Activated CD8-positive, alpha-beta memory T cell treated with anti-CD3 and anti-CD28 coated beads, Interleukin-2, amount 10 ng/mL, durations not matched to agents 7 days and 5 days (primary cell): Measurements from ENCODE around the gene CHCHD10. TPM values are rescaled to one million over a fixed set of nuclear protein-coding genes. Genes with fewer than 3 reads are reported as not detected.
"Not testable (repeated sequence)": the region's sequence is repeated elsewhere in the genome, so short reads cannot be mapped to it uniquely, and the experiment has no call there.

ENCODE experiments used
- ATAC-seq: fragments of 150-1000 bp; cut with Tn5 transposase; one replicate; pipeline ENCODE4 v1.10.0; 2021; ENCODE audit warnings: moderate library complexity
- CTCF ChIA-PET: fragments of 350-600 bp; sonication (Branson Sonifier 250); formaldehyde crosslinking; loops from one replicate; lab custom pipeline; 2021; ENCODE audit warnings: antibody characterized with exemption; lab: Charles Lee
- DNase-seq: peaks from one replicate; pipeline ENCODE4 v3.0.0-alpha.2; 2020
- H3K27ac Mint-ChIP-seq: one replicate; pipeline ENCODE4 v1.8.0; 2021; ENCODE audit warnings: mild to moderate bottlenecking, mixed read lengths
- H3K27me3 Mint-ChIP-seq: one replicate; pipeline ENCODE4 v1.8.0; 2021; ENCODE audit warnings: mixed read lengths
- H3K36me3 Mint-ChIP-seq: one replicate; pipeline ENCODE4 v1.8.0; 2021; ENCODE audit warnings: mild to moderate bottlenecking, mixed read lengths
- H3K4me1 Mint-ChIP-seq: one replicate; pipeline ENCODE4 v1.8.0; 2021; ENCODE audit warnings: mixed read lengths
- H3K4me3 Mint-ChIP-seq: one replicate; pipeline ENCODE4 v1.8.0; 2021; ENCODE audit warnings: mild to moderate bottlenecking, moderate library complexity, mixed read lengths
- H3K9me3 Mint-ChIP-seq: one replicate; pipeline ENCODE4 v1.8.0; 2022; ENCODE audit warnings: low read depth, mixed read lengths
- total RNA-seq, 2 experiments: library from RNA; stranded (reverse); gene quantifications; one replicate each; pipeline ENCODE4 v1.2.3, GENCODE V29; 2021

The CHCHD10 gene
- total RNA-seq, 2 experiments from 2014 or later, result 155 to 159 TPM

DNA sequence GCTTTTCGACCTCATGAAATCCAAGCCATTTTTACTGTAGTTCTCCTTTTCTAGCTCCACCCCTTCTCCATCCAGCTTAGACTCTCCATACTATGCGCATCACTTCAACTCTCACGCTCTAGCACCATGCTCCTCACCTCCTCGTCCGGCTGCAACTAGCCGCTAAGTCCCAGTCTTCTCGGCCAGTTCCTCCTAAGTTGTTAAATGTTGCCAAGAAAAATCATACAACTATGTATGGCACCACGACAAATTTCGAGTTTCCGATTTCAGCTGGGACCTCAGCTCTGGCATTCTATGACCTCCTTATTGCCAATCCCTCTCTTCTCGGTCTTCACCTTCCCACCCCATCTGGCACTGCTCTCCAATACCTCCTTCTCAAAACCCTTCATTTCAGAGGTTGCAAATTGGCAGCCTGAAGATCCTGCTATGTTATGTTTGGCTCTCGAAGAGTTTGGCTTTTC lies 17.9 kb downstream of the CHCHD10 start:
- Mint-ChIP-seq H3K4me3 (peak overlapping the region; percentile 77), H3K27me3 (no peaks in the 10 kb centered on the region), H3K36me3 (peaks cover 9% of the 10 kb centered on the region), H3K9me3 (peaks cover 3% of the 10 kb centered on the region), H3K4me1 (peaks cover 21% of the 10 kb centered on the region), H3K27ac (no peak overlapping the region)
- ATAC-seq (no peak), DNase-seq (no peak)
- CTCF ChIA-PET, result interaction anchor here (0.6 to 2.0 kb wide), 5 partner anchors 12 to 738 kb away, joined by 3 to 7 read pairs (median 4); partner anchors contain the start of gene CHCHD10

DNA sequence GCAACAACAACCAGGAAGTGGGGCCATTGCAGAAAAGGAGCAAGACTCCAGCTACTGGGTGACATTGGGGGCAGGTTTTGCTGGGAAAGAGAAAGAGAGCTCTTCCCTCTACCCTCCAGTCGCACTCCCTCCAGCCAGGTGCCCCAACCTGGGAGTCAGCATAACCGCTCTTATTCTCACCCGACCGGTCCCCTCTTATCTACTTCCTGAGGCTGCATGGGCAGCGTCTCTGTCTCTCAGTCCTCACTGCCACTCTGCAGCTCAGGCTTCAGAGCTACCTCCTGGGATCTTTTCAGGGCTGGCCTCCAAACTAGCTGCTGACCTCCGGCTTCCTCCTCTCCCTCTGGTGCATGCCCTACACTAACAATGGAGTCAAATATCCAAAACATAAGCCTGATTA lies 22.0 kb downstream of the CHCHD10 start:
- peaks cover 15% of the 10 kb centered on the region for H3K4me1 Mint-ChIP-seq
- CTCF ChIA-PET, result interaction anchor here (0.7 to 1.3 kb wide), 2 partner anchors 32 to 111 kb away, joined by 3 to 4 read pairs; partner anchors contain the start of gene SLC2A11
- no peaks in the 10 kb centered on the region for H3K27me3 Mint-ChIP-seq
- no peak for DNase-seq
- peaks cover 24% of the 10 kb centered on the region for H3K36me3 Mint-ChIP-seq
- H3K27ac Mint-ChIP-seq, result no peak overlapping the region
- no peak for ATAC-seq
- no peak overlapping the region for H3K4me3 Mint-ChIP-seq
- H3K9me3 Mint-ChIP-seq, result peaks cover 3% of the 10 kb centered on the region

- peaks cover 24% of the 10 kb centered on the region for H3K36me3 Mint-ChIP-seq
- DNase-seq (no peak), ATAC-seq (no peak)
- peaks cover 3% of the 10 kb centered on the region for H3K4me1 Mint-ChIP-seq
- no peak overlapping the region for H3K27ac Mint-ChIP-seq
- H3K27me3 Mint-ChIP-seq, result no peaks in the 10 kb centered on the region
- CTCF ChIA-PET, result interaction anchor here (0.7 to 1.0 kb wide), 3 partner anchors 9 to 17 kb away, joined by 3 to 6 read pairs (median 4); no protein-coding TSS in a partner anchor
- no peak overlapping the region for H3K4me3 Mint-ChIP-seq
- peaks cover 3% of the 10 kb centered on the region for H3K9me3 Mint-ChIP-seq
Measured at GRCh38 chr22:23744485-23744884, 23.3 kb downstream of the CHCHD10 start.

DNA sequence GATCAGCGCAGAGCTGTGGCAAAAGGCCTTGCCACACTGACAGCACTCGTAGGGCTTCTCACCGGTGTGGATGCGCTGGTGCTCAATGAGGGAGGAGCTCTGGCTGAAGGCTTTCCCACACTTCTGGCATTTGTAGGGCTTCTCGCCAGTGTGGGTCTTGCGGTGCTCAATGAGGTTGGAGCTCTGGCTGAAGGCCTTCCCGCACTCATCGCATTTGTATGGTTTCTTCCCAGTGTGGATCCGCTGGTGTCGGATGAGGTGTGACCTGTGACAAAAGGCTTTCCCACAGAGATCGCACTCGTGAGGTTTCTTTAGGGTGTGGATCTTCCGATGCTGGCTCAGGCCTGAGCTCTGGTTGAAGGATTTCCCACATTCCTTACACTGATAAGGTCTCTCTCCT lies 23.8 kb downstream of the CHCHD10 start:
- ATAC-seq (no peak), DNase-seq (no peak)
- Mint-ChIP-seq H3K9me3 (peaks cover 3% of the 10 kb centered on the region), H3K4me1 (peaks cover 3% of the 10 kb centered on the region), H3K27me3 (no peaks in the 10 kb centered on the region), H3K27ac (no peak overlapping the region), H3K36me3 (peaks cover 24% of the 10 kb centered on the region), H3K4me3 (no peak overlapping the region)
- CTCF ChIA-PET, result interaction anchor here (0.7 to 1.2 kb wide), 4 partner anchors 8 to 23 kb away, joined by 3 to 6 read pairs (median 4); no protein-coding TSS in a partner anchor

DNA sequence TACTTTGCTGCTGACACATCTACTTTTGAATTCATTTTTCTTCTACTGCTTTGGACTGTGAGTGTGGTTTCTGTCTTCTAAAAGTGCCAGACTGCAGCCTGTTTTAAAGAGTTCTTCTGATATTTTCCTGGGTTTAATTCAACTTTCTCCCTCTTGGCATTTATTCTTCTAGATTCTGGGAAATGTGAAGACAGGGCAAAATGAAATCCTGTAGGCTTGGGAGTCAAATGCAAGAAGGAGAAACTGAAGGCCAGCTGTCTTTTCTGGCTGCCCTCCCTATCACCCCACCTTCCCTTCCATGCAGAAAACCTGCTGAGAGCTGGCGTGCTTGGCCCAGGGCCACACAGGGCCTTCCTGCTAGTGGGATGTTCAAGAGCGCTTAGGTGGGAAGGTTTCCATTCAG lies 24.5 kb downstream of the CHCHD10 start:
- Mint-ChIP-seq H3K4me1 (peaks cover 4% of the 10 kb centered on the region), H3K4me3 (no peak overlapping the region), H3K27ac (no peak overlapping the region), H3K36me3 (peaks cover 24% of the 10 kb centered on the region), H3K9me3 (peaks cover 3% of the 10 kb centered on the region), H3K27me3 (no peaks in the 10 kb centered on the region)
- ATAC-seq (no peak), DNase-seq (no peak)
- CTCF ChIA-PET, result interaction anchor here (1.0 to 1.2 kb wide), 2 partner anchors 16 to 24 kb away, joined by 3 read pairs; no protein-coding TSS in a partner anchor

GRCh38 chr22:23742505-23743264 lies 25.1 kb downstream of the CHCHD10 start:
- Mint-ChIP-seq H3K4me1 (peaks cover 4% of the 10 kb centered on the region), H3K27ac (no peak overlapping the region), H3K9me3 (peaks cover 3% of the 10 kb centered on the region), H3K27me3 (no peaks in the 10 kb centered on the region), H3K36me3 (peaks cover 24% of the 10 kb centered on the region), H3K4me3 (no peak overlapping the region)
- no peak for ATAC-seq
- CTCF ChIA-PET, result interaction anchor here (1.2 kb wide), 1 partner anchor 24 kb away, joined by 3 read pairs; no protein-coding TSS in a partner anchor
- no peak for DNase-seq

- no peaks in the 10 kb centered on the region for H3K36me3 Mint-ChIP-seq
- H3K27ac Mint-ChIP-seq, result no peak overlapping the region
- H3K4me3 Mint-ChIP-seq, result no peak overlapping the region
- CTCF ChIA-PET, result interaction anchor here (1.5 to 1.9 kb wide), 2 partner anchors 12 to 37 kb away, joined by 4 to 7 read pairs; partner anchors contain the start of gene ZNF70
- H3K27me3 Mint-ChIP-seq, result no peaks in the 10 kb centered on the region
- H3K9me3 Mint-ChIP-seq, result no peaks in the 10 kb centered on the region
- H3K4me1 Mint-ChIP-seq, result peaks cover 1% of the 10 kb centered on the region
- DNase-seq, result no peak
- ATAC-seq, result no peak
Measured at GRCh38 chr22:23737696-23738095, 30.1 kb downstream of the CHCHD10 start.

DNA sequence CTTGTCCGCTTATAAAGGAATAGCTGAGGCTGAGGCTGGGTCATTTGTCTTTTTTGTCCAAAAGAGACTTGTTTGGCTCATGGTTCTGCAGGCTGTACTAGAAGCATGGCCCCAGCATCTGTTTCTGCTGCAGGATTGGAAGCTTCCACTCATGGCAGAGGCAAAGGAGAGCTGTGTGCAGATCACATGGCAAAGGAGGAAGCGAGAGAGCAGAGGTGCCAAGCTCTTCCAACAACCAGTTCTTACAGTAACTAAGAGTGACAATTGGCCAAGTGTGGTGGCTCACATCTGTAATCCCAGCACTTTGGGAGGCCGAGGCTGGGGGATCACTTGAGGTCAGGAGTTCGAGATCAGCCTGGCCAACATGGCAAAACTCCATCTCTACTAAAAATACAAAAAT lies 39.7 kb downstream of the CHCHD10 start:
- CTCF ChIA-PET, H3K36me3 Mint-ChIP-seq, DNase-seq, ATAC-seq, H3K4me3 Mint-ChIP-seq, H3K27ac Mint-ChIP-seq, H3K9me3 Mint-ChIP-seq, H3K4me1 Mint-ChIP-seq: not testable (repeated sequence)
- H3K27me3 Mint-ChIP-seq, result peaks cover 12% of the 10 kb centered on the region

DNA sequence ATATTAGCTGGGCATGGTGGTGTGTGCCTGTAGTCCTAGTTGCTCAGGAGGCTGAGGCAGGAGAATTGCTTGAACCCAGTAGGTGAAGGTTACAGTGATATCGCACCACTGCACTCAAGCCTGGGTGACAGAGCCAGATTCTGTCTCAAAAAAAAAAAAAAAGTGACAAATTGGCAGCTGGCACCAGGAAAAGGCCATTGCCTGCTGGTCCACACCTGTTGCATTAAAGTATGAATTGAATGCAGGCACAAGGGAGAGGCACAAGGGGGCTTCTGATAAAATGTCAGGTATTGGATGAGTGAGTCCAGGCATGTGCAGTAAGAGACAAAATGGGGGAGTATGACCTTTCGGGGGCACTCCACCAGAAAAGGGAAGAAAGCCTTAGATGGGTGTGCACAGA lies 45.0 kb downstream of the CHCHD10 start:
- ATAC-seq (no peak), DNase-seq (no peak)
- H3K4me3 Mint-ChIP-seq, result no peak overlapping the region
- no peaks in the 10 kb centered on the region for H3K9me3 Mint-ChIP-seq
- H3K4me1 Mint-ChIP-seq, result no peaks in the 10 kb centered on the region
- H3K36me3 Mint-ChIP-seq, result no peaks in the 10 kb centered on the region
- peaks cover 8% of the 10 kb centered on the region for H3K27me3 Mint-ChIP-seq
- CTCF ChIA-PET, result interaction anchor here (0.7 kb wide), 1 partner anchor 112 kb away, joined by 3 read pairs; no protein-coding TSS in a partner anchor
- H3K27ac Mint-ChIP-seq, result no peak overlapping the region

- CTCF ChIA-PET, result interaction anchor here (0.9 kb wide), 1 partner anchor 26 kb away, joined by 3 read pairs; no protein-coding TSS in a partner anchor
- H3K36me3 Mint-ChIP-seq, result no peaks in the 10 kb centered on the region
- no peak overlapping the region for H3K4me3 Mint-ChIP-seq
- DNase-seq, result no peak
- ATAC-seq, result no peak
- no peaks in the 10 kb centered on the region for H3K9me3 Mint-ChIP-seq
- no peak overlapping the region for H3K27ac Mint-ChIP-seq
- H3K27me3 Mint-ChIP-seq, result peaks cover 8% of the 10 kb centered on the region
- peaks cover 4% of the 10 kb centered on the region for H3K4me1 Mint-ChIP-seq
Measured at GRCh38 chr22:23722160-23722559, 45.6 kb downstream of the CHCHD10 start.

- Mint-ChIP-seq H3K9me3 (no peaks in the 10 kb centered on the region), H3K27me3 (peaks cover 8% of the 10 kb centered on the region), H3K27ac (no peak overlapping the region), H3K4me3 (no peak overlapping the region), H3K4me1 (peaks cover 9% of the 10 kb centered on the region), H3K36me3 (no peaks in the 10 kb centered on the region)
- CTCF ChIA-PET, result no interaction called here
- no peak for ATAC-seq
- DNase-seq, result no peak
Measured at GRCh38 chr22:23720855-23721254, 46.9 kb downstream of the CHCHD10 start.

GRCh38 chr22:23718371-23719165 lies 49.2 kb downstream of the CHCHD10 start:
- DNase-seq (no peak), ATAC-seq (no peak)
- CTCF ChIA-PET, result interaction anchor here (0.8 to 1.2 kb wide), 3 partner anchors 24 to 91 kb away, joined by 3 read pairs; no protein-coding TSS in a partner anchor
- H3K27me3 Mint-ChIP-seq, result peaks cover 3% of the 10 kb centered on the region
- H3K36me3 Mint-ChIP-seq, result peaks cover 9% of the 10 kb centered on the region
- H3K4me3 Mint-ChIP-seq, result no peak overlapping the region
- H3K4me1 Mint-ChIP-seq, result peaks cover 25% of the 10 kb centered on the region
- no peak overlapping the region for H3K27ac Mint-ChIP-seq
- no peaks in the 10 kb centered on the region for H3K9me3 Mint-ChIP-seq
